Measurements from ENCODE around the gene AUNIP.
A peak's percentile ranks its signal among the peaks of the same experiment; 100 is the strongest.
"Not testable (repeated sequence)": the region's sequence is repeated elsewhere in the genome, so short reads cannot be mapped to it uniquely, and the experiment has no call there.

AUNIP gene

DNA sequence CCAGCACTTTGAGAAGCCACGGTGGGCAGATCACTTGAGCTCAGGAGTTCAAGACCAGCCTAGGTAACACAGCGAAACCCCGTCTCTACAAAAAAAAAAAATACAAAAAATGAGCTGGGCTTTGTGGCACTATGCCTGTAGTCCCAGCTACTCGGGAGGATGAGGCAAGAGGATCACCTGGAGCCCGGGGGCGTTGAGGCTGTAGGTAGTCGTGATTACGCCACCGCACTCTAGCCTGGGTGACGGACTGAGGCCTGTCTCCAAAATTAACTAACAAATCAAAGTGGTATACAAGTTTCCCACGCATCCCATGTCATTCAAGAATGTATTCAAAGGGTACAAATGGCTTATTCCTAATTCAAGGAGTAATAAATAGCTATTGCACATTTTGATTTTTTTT, 2.4 kb downstream of the AUNIP start:
- peaks cover 28 to 37% (median 33%) of the 10 kb centered on the region in 10 experiments for H3K4me1 ChIP-seq
- H3K4me2 ChIP-seq, result no peak overlapping the region
- H3K27ac ChIP-seq, result no peak overlapping the region
- H3K9me3 ChIP-seq (replicated peaks in 1 of 11), result peaks cover 0 to 1% (median 0%) of the 10 kb centered on the region in 11 experiments; a peak in 1 of 22 replicates
- no peak overlapping the region for H3K9ac ChIP-seq
- H3K27me3 ChIP-seq, result no peaks in the 10 kb centered on the region
- H4K20me1 ChIP-seq, result peaks cover 0 to 4% (median 0%) of the 10 kb centered on the region in 11 experiments; a peak in 1 of 22 replicates
- no peak for TF ChIP-seq Cebpa-rat (IDR thresholded peaks at IDR 0.05)
- H3K4me3 ChIP-seq, result no peak overlapping the region
- peaks cover 0 to 15% (median 2%) of the 10 kb centered on the region in 11 experiments; a peak in 6 of 22 replicates for H3K36me3 ChIP-seq

DNA sequence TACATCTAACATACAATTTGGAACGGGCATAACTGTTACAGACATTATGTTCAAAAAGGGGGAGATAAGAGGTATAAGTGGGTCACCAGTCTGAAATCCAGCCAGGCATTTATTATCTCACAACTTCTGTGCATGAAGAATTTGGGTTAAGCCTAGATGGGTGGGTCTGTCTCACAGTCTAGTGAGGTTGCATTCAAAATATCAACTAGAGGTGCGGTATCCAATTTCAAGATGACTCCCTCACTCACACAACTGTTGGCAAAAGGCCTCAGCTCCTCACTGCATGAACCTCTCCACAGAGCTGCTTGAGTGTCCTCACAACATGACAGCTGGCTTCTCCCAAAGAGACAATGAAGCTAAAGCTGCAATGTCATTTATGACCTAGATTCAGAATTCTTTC, 4.7 kb downstream of the AUNIP start:
- Histone ChIP-seq H3K4me3 (no peak overlapping the region), H3K9me3 (replicated peaks in 1 of 11) (peaks cover 0 to 5% (median 0%) of the 10 kb centered on the region in 11 experiments; a peak in 1 of 22 replicates), H3K9ac (no peak overlapping the region), H4K20me1 (peaks cover 0 to 4% (median 0%) of the 10 kb centered on the region in 11 experiments; a peak in 1 of 22 replicates), H3K27ac (no peak overlapping the region), H3K4me1 (peaks cover 8 to 16% (median 12%) of the 10 kb centered on the region in 10 experiments; a peak in 19 of 20 replicates), H3K36me3 (peaks cover 0 to 25% (median 8%) of the 10 kb centered on the region in 11 experiments; a peak in 7 of 22 replicates), H3K27me3 (no peaks in the 10 kb centered on the region), H3K4me2 (no peak overlapping the region)
- TF ChIP-seq Cebpa-rat (IDR thresholded peaks at IDR 0.05), result no peak

DNA sequence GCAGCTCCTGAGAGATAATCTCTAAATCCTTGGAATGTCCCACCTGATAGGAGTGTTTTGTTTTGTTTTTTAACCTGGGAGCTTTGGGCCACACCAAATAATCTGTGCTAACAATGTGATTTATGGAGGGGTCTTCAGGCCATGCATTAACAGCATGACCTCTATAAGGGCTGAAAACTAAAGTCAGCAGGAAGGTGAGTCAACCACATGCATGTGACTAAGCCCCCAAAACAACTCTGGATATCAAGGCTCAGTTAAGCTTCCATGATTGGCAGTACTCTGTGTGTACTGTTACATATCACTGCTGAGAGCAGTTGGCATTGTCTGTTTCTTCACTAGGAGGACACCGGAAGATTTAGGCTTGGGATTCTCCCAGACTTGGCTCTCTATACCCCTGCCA, 10.7 kb downstream of the AUNIP start:
- Histone ChIP-seq H3K4me3 (no peak overlapping the region), H3K4me1 (peaks cover 0 to 29% (median 6%) of the 10 kb centered on the region in 10 experiments; a peak in 11 of 20 replicates), H4K20me1 (peaks cover 0 to 10% (median 0%) of the 10 kb centered on the region in 11 experiments; a peak in 2 of 22 replicates), H3K36me3 (peaks cover 0 to 19% (median 5%) of the 10 kb centered on the region in 11 experiments; a peak in 7 of 22 replicates), H3K27ac (0 out of 22 replicates have a peak overlapping the region, but pooled peaks of 1 of the 11 experiments have one; percentile 14), H3K4me2 (peak overlapping the region in 4 of 11 experiments; percentile 4 to 26 (median 25); a peak in 6 of 22 replicates), H3K9me3 (replicated peaks in 1 of 11) (peaks cover 0 to 5% (median 0%) of the 10 kb centered on the region in 11 experiments; a peak in 1 of 22 replicates), H3K27me3 (no peaks in the 10 kb centered on the region), H3K9ac (no peak overlapping the region)
- no peak for TF ChIP-seq Cebpa-rat (IDR thresholded peaks at IDR 0.05)

DNA sequence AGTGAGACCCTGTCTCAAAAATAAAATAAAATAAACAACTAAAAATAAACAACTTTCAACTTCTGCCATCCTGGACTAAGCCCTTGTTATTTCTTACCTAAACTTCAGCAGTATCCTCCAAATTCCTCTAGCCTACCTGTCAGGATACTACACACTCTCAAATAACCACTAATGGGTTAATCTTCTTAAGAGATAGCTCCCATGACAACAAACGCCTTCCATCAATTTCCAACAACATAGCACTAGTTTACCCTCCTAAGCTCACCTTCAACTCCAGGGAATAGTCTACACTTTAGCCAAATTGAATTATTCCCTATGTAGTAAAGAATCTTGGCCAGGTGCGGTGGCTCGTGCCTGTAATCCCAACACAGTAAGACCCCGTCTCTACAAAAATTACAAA, 11.3 kb downstream of the AUNIP start:
- Histone ChIP-seq H3K4me1 (peaks cover 0 to 29% (median 7%) of the 10 kb centered on the region in 10 experiments; a peak in 15 of 20 replicates), H3K27ac (no peak overlapping the region), H4K20me1 (peaks cover 0 to 10% (median 0%) of the 10 kb centered on the region in 11 experiments; a peak in 2 of 22 replicates), H3K9me3 (replicated peaks in 1 of 11) (peaks cover 0 to 5% (median 0%) of the 10 kb centered on the region in 11 experiments; a peak in 1 of 22 replicates), H3K27me3 (no peaks in the 10 kb centered on the region), H3K4me2 (no peak overlapping the region), H3K9ac (no peak overlapping the region), H3K36me3 (peaks cover 0 to 19% (median 0%) of the 10 kb centered on the region in 11 experiments; a peak in 6 of 22 replicates), H3K4me3 (no peak overlapping the region)
- no peak for TF ChIP-seq Cebpa-rat (IDR thresholded peaks at IDR 0.05)

DNA sequence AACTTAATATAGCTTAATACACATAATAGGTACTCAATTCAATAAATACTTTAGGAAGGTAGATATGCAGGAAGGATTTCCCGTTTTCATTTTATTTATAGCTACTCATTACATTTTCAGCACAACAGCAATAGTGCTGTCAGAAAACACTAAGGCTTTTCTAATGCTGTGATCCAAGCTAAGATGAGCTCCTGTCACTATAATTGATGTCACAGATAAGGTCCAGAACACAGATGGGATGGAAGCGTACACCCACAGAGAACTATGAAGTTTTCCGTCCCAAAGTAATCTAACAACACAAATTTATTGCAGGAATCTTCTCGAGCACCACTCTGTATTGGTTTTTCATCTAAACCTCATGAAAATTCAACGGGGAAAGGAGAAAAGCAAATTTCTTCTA, 13.6 kb downstream of the AUNIP start:
- Histone ChIP-seq H3K27ac (no peak overlapping the region), H3K9me3 (replicated peaks in 1 of 11) (peaks cover 0 to 6% (median 0%) of the 10 kb centered on the region in 11 experiments; a peak in 4 of 22 replicates), H3K36me3 (peaks cover 0 to 17% (median 5%) of the 10 kb centered on the region in 11 experiments; a peak in 9 of 22 replicates), H3K9ac (no peak overlapping the region), H3K4me1 (peaks cover 0 to 29% (median 15%) of the 10 kb centered on the region in 10 experiments; a peak in 15 of 20 replicates), H3K27me3 (no peaks in the 10 kb centered on the region), H4K20me1 (peaks cover 0 to 10% (median 0%) of the 10 kb centered on the region in 11 experiments; a peak in 2 of 22 replicates), H3K4me3 (no peak overlapping the region), H3K4me2 (no peak overlapping the region)
- no peak for TF ChIP-seq Cebpa-rat (IDR thresholded peaks at IDR 0.05)

DNA sequence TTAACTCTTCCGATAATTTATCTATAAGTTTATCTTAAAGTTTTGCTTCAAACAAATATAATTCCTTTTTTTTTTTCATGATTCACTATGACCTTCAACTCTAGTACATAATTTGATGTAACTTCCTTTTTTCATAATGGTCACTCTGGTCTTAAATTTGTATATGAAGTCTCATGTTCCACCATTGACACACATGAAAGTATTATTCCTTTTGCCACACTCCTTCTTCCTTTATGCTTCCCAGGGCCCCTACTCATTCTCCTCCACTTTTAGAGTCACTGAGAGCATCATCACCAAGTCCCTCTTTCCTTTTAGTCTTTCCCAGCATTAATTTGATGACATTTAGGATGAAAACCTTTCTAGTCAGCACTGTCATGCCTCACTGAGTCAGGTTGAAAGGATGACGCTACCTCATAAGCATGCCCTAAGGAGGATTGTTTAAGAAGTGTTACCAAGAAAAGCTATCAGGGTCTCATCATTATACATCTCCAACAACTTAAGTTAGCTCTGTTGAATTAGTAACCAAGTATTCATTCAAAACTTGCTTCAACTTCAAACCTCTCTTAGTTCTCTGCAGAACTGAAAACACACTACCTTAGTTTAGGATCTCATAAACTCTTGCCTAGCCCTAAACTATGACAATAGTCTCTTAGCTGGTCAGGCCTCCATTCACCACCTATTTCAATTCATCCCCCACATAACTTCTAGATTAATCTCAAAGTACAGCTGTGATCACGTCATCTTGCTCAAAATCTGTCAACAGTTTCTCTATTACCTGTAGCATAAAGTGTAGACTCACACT, 14.5 kb downstream of the AUNIP start:
- peak overlapping the region in 3 of 11 experiments; percentile 12 to 38 (median 13); a peak in 4 of 22 replicates for H3K4me2 ChIP-seq
- peaks cover 0 to 29% (median 15%) of the 10 kb centered on the region in 10 experiments; a peak in 15 of 20 replicates for H3K4me1 ChIP-seq
- no peak for TF ChIP-seq Cebpa-rat (IDR thresholded peaks at IDR 0.05)
- peaks cover 0 to 20% (median 10%) of the 10 kb centered on the region in 11 experiments; a peak in 14 of 22 replicates for H3K36me3 ChIP-seq
- H3K9ac ChIP-seq, result no peak overlapping the region
- H3K9me3 ChIP-seq (replicated peaks in 1 of 11), result peaks cover 3 to 16% (median 7%) of the 10 kb centered on the region in 11 experiments; a peak in 19 of 22 replicates
- H3K4me3 ChIP-seq, result no peak overlapping the region
- H3K27ac ChIP-seq, result no peak overlapping the region
- H4K20me1 ChIP-seq, result peaks cover 0 to 10% (median 0%) of the 10 kb centered on the region in 11 experiments; a peak in 2 of 22 replicates
- H3K27me3 ChIP-seq, result no peaks in the 10 kb centered on the region

DNA sequence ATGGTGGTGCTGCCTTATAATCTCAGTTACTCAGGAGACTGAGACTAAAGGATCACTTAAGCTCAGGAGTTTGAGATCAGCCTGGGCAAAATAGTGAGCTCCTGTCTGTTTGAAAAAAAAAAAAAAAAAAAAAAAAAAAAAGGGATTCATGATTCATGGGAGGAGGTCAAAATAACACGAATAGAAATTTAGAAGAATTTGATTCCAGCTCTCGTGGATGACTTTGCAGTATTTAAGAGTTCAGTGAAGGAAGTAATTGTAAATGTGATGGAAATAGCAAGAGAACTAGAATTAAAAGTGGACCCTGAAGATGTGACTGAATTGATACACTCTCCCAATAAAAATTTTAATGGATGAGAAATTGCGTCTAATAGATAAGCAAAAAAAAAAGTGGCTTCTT, 15.8 kb downstream of the AUNIP start:
- no peak for TF ChIP-seq Cebpa-rat (IDR thresholded peaks at IDR 0.05)
- peaks cover 0 to 10% (median 0%) of the 10 kb centered on the region in 11 experiments; a peak in 2 of 22 replicates for H4K20me1 ChIP-seq

DNA sequence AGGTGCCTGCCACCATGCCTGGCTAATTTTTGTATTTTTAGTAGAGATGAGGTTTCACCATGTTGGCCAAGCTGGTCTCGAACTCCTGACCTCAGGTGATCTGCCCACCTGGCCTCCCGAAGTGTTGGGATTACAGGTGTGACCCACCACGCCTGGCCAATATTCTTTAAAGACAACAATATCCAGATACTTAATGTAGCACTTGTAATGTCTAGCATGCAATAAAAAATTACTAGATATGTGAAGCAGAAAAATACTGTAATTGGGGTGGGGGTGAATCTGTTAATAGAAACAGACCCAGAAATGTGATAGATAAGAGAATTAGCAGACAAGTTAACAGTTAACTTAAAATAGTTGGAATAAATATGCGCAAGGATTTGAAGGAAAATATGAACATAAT, 19.4 kb downstream of the AUNIP start:
- Histone ChIP-seq H3K9me3 (replicated peaks in 1 of 11) (peaks cover 6 to 23% (median 15%) of the 10 kb centered on the region in 11 experiments; a peak in 20 of 22 replicates), H3K4me1 (peaks cover 0 to 13% (median 7%) of the 10 kb centered on the region in 10 experiments; a peak in 13 of 20 replicates), H3K36me3 (peaks cover 13 to 52% (median 42%) of the 10 kb centered on the region in 11 experiments; a peak in 21 of 22 replicates)
- H4K20me1 ChIP-seq, H3K27me3 ChIP-seq, H3K4me3 ChIP-seq, H3K9ac ChIP-seq, H3K27ac ChIP-seq, H3K4me2 ChIP-seq: not testable (repeated sequence)

More for the DNA sequence above, 15.8 kb downstream of the AUNIP start:
- Histone ChIP-seq H3K27ac (no peak overlapping the region), H3K9ac (no peak overlapping the region), H3K36me3 (peaks cover 0 to 28% (median 16%) of the 10 kb centered on the region in 11 experiments; a peak in 14 of 22 replicates), H3K27me3 (no peaks in the 10 kb centered on the region), H3K9me3 (replicated peaks in 1 of 11) (peaks cover 6 to 23% (median 15%) of the 10 kb centered on the region in 11 experiments; a peak in 20 of 22 replicates), H3K4me3 (no peak overlapping the region), H3K4me1 (peaks cover 0 to 21% (median 10%) of the 10 kb centered on the region in 10 experiments; a peak in 14 of 20 replicates), H3K4me2 (no peak overlapping the region)

Data from BLaER1 treated with 17β-estradiol and CSF1 and Interleukin-3, amounts not matched to agents 10 nM and 100 nM (cell line).